ENCODE results near the gene CPVL.

Gene CPVL

GRCh38 chr7:29154076-29154475, 7.7 kb upstream of the CPVL start:
- H3K4me1 ChIP-seq (ENCODE audit: control insufficient read depth in 1 of 2, insufficient read depth in 1 of 2, low read depth in 1 of 2, low read length in 1 of 2) = no peaks in the 10 kb centered on the region
- no peak for TF ChIP-seq CTCF (IDR thresholded peaks at IDR 0.05)
- H3K36me3 ChIP-seq = no peaks in the 10 kb centered on the region
- no peaks in the 10 kb centered on the region for H3K27me3 ChIP-seq
- H3K4me3 ChIP-seq (ENCODE audit: low read depth in 1 of 2, low read length in 1 of 2) = no peak overlapping the region
- no peaks in the 10 kb centered on the region for H3K9me3 ChIP-seq
- no peak overlapping the region for H3K27ac ChIP-seq

GRCh38 chr7:29150856-29151255, 4.5 kb upstream of the CPVL start:
- Histone ChIP-seq H3K9me3 (no peaks in the 10 kb centered on the region), H3K27ac (no peak overlapping the region), H3K27me3 (peaks cover 26% of the 10 kb centered on the region), H3K4me3 (ENCODE audit: low read depth in 1 of 2, low read length in 1 of 2) (no peak overlapping the region), H3K36me3 (no peaks in the 10 kb centered on the region), H3K4me1 (ENCODE audit: control insufficient read depth in 1 of 2, insufficient read depth in 1 of 2, low read depth in 1 of 2, low read length in 1 of 2) (peaks cover 0 to 3% of the 10 kb centered on the region in 2 experiments)
- no peak for TF ChIP-seq CTCF (IDR thresholded peaks at IDR 0.05)

- peaks cover 0 to 3% of the 10 kb centered on the region in 2 experiments for H3K4me1 ChIP-seq (ENCODE audit: control insufficient read depth in 1 of 2, insufficient read depth in 1 of 2, low read depth in 1 of 2, low read length in 1 of 2)
- TF ChIP-seq CTCF (IDR thresholded peaks at IDR 0.05) = no peak
- H3K27me3 ChIP-seq = peaks cover 44% of the 10 kb centered on the region
- no peaks in the 10 kb centered on the region for H3K9me3 ChIP-seq
- no peaks in the 10 kb centered on the region for H3K36me3 ChIP-seq
- H3K4me3 ChIP-seq (ENCODE audit: low read depth in 1 of 2, low read length in 1 of 2) = no peak overlapping the region
- no peak overlapping the region for H3K27ac ChIP-seq
These were observed 2.7 kb upstream of the CPVL start for GRCh38 chr7:29149036-29149435.

GRCh38 chr7:29147821-29148220, 1.5 kb upstream of the CPVL start:
- no peak for TF ChIP-seq CTCF (IDR thresholded peaks at IDR 0.05)
- Histone ChIP-seq H3K4me3 (ENCODE audit: low read depth in 1 of 2, low read length in 1 of 2) (no peak overlapping the region), H3K27ac (no peak overlapping the region), H3K9me3 (no peaks in the 10 kb centered on the region), H3K4me1 (ENCODE audit: control insufficient read depth in 1 of 2, insufficient read depth in 1 of 2, low read depth in 1 of 2, low read length in 1 of 2) (peaks cover 0 to 3% of the 10 kb centered on the region in 2 experiments), H3K36me3 (no peaks in the 10 kb centered on the region), H3K27me3 (peaks cover 55% of the 10 kb centered on the region)

- no peak for TF ChIP-seq CTCF (IDR thresholded peaks at IDR 0.05)
- no peaks in the 10 kb centered on the region for H3K36me3 ChIP-seq
- no peak overlapping the region for H3K27ac ChIP-seq
- H3K4me3 ChIP-seq (ENCODE audit: low read depth in 1 of 2, low read length in 1 of 2) = no peak overlapping the region
- H3K27me3 ChIP-seq = peaks cover 55% of the 10 kb centered on the region
- no peaks in the 10 kb centered on the region for H3K9me3 ChIP-seq
- H3K4me1 ChIP-seq (ENCODE audit: control insufficient read depth in 1 of 2, insufficient read depth in 1 of 2, low read depth in 1 of 2, low read length in 1 of 2) = peaks cover 0 to 3% of the 10 kb centered on the region in 2 experiments
These were observed 712 bp upstream of the CPVL start for GRCh38 chr7:29146888-29147609.

All from neutrophil (primary cell).